BE2C (cell line): ENCODE measurements around the gene DSC3.

ENCODE experiments used
- DNase-seq: peaks from one replicate; pipeline ENCODE4 v3.0.0-alpha.2; 2020
- H3K27me3 ChIP-seq: fragments of 250-450 bp; sonication (Bioruptor Pico); 2 replicates; pipeline ENCODE4 v1.5.1; 2020; ENCODE audit warnings: mild to moderate bottlenecking
- H3K36me3 ChIP-seq: fragments of 250-450 bp; sonication (Bioruptor Pico); 2 replicates; pipeline ENCODE4 v1.5.1; 2020; ENCODE audit warnings: mild to moderate bottlenecking
- H3K4me1 ChIP-seq: fragments of 250-450 bp; sonication (Bioruptor Pico); 2 replicates; pipeline ENCODE4 v1.5.1; 2020
- H3K4me3 ChIP-seq: 2 replicates; pipeline ENCODE4 v1.5.1; 2011; ENCODE audit warnings: low read depth, low read length
- H3K9me3 ChIP-seq: fragments of 250-450 bp; sonication (Bioruptor Pico); 2 replicates; pipeline ENCODE4 v1.5.1; 2020
- TF ChIP-seq, protein P1 (sequence below): IDR thresholded peaks from 2 replicates; pipeline ENCODE4 v1.5.1; 2012; ENCODE audit warnings: mild to moderate bottlenecking, low read depth, low read length

The DSC3 gene

DNA sequence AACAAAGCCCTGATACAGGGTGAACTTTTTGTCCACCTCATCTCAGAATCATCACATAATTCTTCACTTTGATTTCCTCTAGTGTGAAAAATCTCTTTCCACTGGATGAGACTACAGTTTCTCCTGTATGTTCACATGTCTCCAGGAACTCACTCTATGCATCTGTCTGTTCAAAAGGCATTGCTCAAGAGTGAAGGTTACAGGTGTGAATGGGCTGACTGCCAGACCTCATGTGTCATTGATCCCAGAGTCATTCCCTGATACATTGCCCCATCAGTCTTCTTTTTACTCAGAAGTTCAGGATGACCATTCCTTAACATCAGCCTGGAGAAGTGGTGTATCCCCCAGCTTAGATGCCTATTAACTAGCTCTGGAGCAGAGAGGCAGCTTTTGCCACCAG lies 4.4 kb upstream of the DSC3 start:
- Histone ChIP-seq H3K9me3 (no peaks in the 10 kb centered on the region), H3K4me3 (no peak overlapping the region), H3K27me3 (peaks cover 18% of the 10 kb centered on the region), H3K36me3 (no peaks in the 10 kb centered on the region), H3K4me1 (no peaks in the 10 kb centered on the region)
- no peak for DNase-seq
- TF ChIP-seq, protein P1, sequence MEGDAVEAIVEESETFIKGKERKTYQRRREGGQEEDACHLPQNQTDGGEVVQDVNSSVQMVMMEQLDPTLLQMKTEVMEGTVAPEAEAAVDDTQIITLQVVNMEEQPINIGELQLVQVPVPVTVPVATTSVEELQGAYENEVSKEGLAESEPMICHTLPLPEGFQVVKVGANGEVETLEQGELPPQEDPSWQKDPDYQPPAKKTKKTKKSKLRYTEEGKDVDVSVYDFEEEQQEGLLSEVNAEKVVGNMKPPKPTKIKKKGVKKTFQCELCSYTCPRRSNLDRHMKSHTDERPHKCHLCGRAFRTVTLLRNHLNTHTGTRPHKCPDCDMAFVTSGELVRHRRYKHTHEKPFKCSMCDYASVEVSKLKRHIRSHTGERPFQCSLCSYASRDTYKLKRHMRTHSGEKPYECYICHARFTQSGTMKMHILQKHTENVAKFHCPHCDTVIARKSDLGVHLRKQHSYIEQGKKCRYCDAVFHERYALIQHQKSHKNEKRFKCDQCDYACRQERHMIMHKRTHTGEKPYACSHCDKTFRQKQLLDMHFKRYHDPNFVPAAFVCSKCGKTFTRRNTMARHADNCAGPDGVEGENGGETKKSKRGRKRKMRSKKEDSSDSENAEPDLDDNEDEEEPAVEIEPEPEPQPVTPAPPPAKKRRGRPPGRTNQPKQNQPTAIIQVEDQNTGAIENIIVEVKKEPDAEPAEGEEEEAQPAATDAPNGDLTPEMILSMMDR: no peak

DNA sequence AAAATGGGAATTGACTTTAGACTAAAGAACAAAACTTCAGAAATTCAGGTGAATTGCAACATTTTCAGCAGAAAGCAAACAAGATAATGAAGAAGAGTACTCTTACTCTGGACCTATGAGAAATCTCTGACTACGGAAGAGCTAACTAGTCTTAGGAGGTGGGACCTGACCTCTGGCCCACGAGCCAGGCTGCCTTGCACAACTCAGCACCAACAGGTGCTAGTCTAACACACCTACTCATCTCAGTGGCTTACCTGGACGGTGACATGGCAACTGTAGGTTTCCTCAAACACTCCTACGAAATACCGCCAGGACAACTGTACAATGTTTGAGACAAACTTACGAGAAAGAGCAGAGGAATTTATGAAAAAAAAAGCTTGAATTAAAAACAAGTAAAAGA lies 3.1 kb upstream of the DSC3 start:
- Histone ChIP-seq H3K27me3 (peaks cover 31% of the 10 kb centered on the region), H3K4me1 (no peaks in the 10 kb centered on the region), H3K4me3 (no peak overlapping the region), H3K36me3 (no peaks in the 10 kb centered on the region), H3K9me3 (no peaks in the 10 kb centered on the region)
- TF ChIP-seq, protein P1: no peak
- DNase-seq: no peak

DNA sequence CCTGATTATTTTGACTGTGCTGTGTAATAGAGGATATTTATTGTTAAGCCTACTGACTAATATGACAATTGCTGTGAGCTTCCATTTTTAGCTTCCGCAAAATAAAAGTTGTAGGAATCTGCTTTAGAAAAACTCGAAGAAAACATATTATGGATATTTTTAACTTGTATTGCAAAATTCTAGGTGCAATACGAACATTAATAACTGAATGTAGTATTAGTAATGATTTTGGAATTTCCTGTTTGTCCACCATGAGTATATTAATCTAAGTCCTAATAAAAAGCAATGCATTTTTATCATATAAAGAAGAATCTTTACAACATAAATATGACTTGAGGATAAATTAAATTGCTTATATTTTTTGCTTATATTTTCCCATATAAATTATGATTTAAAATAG lies 2.4 kb upstream of the DSC3 start:
- no peak for DNase-seq
- TF ChIP-seq, protein P1: no peak
- Histone ChIP-seq H3K9me3 (no peaks in the 10 kb centered on the region), H3K4me1 (no peaks in the 10 kb centered on the region), H3K27me3 (peaks cover 38% of the 10 kb centered on the region), H3K4me3 (no peak overlapping the region), H3K36me3 (no peaks in the 10 kb centered on the region)

DNA sequence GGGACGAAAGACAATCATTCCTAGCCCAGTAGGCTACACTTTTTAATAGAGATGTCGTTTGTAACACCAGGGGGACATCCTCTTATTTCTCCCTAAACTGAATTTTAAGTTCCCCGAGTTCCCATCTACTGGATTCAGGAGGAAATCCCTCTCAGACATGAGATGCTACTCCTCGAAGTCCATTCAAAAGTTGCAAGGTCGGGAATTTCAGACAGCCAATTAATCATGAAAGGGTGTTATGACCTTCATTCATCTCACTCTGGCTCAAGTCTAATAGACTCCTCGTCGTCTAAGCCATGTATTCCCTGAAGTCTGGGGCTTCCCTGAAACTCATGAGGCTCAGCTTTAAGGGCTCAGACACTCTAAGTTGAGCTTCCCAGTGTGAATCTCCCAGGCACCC lies 1.2 kb upstream of the DSC3 start:
- TF ChIP-seq, protein P1: no peak
- DNase-seq: no peak
- no peaks in the 10 kb centered on the region for H3K36me3 ChIP-seq
- H3K9me3 ChIP-seq: no peaks in the 10 kb centered on the region
- no peak overlapping the region for H3K4me3 ChIP-seq
- H3K4me1 ChIP-seq: no peaks in the 10 kb centered on the region
- H3K27me3 ChIP-seq: peaks cover 40% of the 10 kb centered on the region

DNA sequence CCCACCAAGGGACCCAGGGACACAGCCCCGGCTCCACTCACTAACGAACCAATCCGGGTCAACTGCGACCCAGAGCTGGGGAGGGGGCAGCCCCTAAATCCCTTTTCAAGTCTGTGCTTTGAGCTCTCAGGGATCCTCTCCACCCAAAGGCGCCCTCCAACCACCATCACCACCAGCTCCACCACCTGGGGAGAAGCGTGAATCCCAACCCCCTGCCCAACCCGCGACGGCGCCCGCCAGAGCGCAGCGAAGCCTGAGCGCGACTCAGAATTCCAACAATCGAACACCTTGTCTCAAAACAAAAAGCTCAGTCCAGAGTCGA lies 497 bp downstream of the DSC3 start:
- peaks cover 40% of the 10 kb centered on the region for H3K27me3 ChIP-seq
- no peak for DNase-seq
- H3K4me3 ChIP-seq: no peak overlapping the region
- TF ChIP-seq, protein P1: no peak
- H3K36me3 ChIP-seq: no peaks in the 10 kb centered on the region
- no peaks in the 10 kb centered on the region for H3K9me3 ChIP-seq
- H3K4me1 ChIP-seq: no peaks in the 10 kb centered on the region

DNA sequence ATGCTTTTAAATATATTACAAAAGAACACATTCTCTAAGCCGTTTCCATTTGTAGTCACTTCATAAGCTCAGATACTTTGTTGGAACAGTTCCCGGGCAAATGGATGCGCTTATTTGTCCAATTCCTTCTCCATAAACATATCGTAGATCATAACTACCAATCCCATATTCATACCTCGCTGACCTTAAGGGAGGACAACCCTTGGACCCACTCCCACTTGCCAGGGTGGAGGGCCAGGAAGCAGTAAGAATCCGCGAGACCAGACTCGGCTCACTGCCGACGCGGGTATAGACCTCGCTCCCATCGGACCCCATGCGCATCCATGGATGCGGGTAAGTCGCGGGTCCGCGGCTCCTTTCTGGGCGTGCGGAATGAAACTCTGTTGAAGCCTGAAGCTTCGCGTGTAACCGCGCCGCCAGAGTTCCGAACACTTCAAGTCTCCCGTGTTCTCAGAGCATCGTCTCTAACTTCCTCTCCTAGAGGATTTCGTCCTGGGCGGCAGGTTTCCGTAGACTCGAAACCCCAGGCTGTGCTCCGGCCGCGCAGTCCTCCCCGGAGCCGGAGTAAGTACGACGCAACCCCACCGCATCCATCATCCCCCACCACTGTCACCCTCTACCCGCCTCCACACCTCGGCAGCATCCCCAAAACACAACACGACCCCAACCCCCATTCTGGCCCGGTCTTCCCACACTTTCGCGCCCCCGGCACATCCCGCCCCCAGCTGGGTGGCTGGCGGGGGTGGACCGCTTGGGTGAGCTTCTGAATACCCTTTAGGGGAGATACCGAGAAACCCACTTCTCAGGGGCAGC lies 1.1 kb downstream of the DSC3 start:
- TF ChIP-seq, protein P1: no peak
- Histone ChIP-seq H3K36me3 (no peaks in the 10 kb centered on the region), H3K4me1 (no peaks in the 10 kb centered on the region), H3K27me3 (peaks cover 40% of the 10 kb centered on the region), H3K9me3 (no peaks in the 10 kb centered on the region), H3K4me3 (no peak overlapping the region)
- no peak for DNase-seq
